PFSK-1 (cell line): ENCODE data around the gene SLC6A8.

Source experiments
- FOXP2 ChIP-seq: optimal IDR thresholded peaks from 2 replicates; pipeline ENCODE3; 2011; ENCODE audit warnings: borderline replicate concordance, control low read depth, inconsistent platforms; ENCODE audit not compliant: insufficient read depth; ENCODE audit errors: extremely low read length, extremely low read depth
- POLR2AphosphoS5 ChIP-seq: IDR thresholded peaks from 2 replicates; pipeline ENCODE4 v1.6.1; 2012; ENCODE audit warnings: low read depth, mild to moderate bottlenecking, control low read depth, low read length, moderate library complexity
- REST ChIP-seq, 2 experiments: IDR thresholded peaks; 2 replicates each; pipeline versions ENCODE4 v1.6.1 to v1.8.0; 2011 to 2012; ENCODE audit warnings: low read depth in 2 of 2, low read length in 2 of 2, control low read depth in 1 of 2, inconsistent platforms in 1 of 2, mild to moderate bottlenecking in 1 of 2, moderate library complexity in 1 of 2; ENCODE audit not compliant: insufficient read depth in 1 of 2
- SIN3A ChIP-seq: IDR thresholded peaks from 2 replicates; pipeline ENCODE4 v1.6.1; 2012; ENCODE audit warnings: mild to moderate bottlenecking, low read length, moderate library complexity, borderline replicate concordance; ENCODE audit not compliant: insufficient read depth
- TAF1 ChIP-seq: IDR thresholded peaks from 2 replicates; pipeline ENCODE4 v1.6.1; 2012; ENCODE audit warnings: low read length, control low read depth, borderline replicate concordance; ENCODE audit not compliant: insufficient read depth

Gene SLC6A8

GRCh38 chrX:153736071-153736820, 48.5 kb downstream of the SLC6A8 start:
- TF ChIP-seq FOXP2 (no peak), SIN3A (no peak), REST (IDR thresholded peaks at IDR 0.05; ENCODE audit: insufficient read depth in 1 of 2, low read depth in 2 of 2, low read length in 2 of 2) (no peak), POLR2AphosphoS5 (no peak), TAF1 (no peak)

GRCh38 chrX:153736871-153737441, 49.2 kb downstream of the SLC6A8 start:
- no peak for TF ChIP-seq TAF1
- no peak for TF ChIP-seq POLR2AphosphoS5
- TF ChIP-seq REST (IDR thresholded peaks at IDR 0.05; ENCODE audit: insufficient read depth in 1 of 2, low read depth in 2 of 2, low read length in 2 of 2), result no peak
- TF ChIP-seq FOXP2, result no peak
- no peak for TF ChIP-seq SIN3A

GRCh38 chrX:153738056-153738605, 50.4 kb downstream of the SLC6A8 start:
- TF ChIP-seq REST (IDR thresholded peaks at IDR 0.05; ENCODE audit: insufficient read depth in 1 of 2, low read depth in 2 of 2, low read length in 2 of 2), result no peak
- TF ChIP-seq POLR2AphosphoS5, result no peak
- no peak for TF ChIP-seq SIN3A
- no peak for TF ChIP-seq FOXP2
- no peak for TF ChIP-seq TAF1

- TF ChIP-seq POLR2AphosphoS5 (no peak), SIN3A (no peak), TAF1 (no peak), REST (IDR thresholded peaks at IDR 0.05; ENCODE audit: insufficient read depth in 1 of 2, low read depth in 2 of 2, low read length in 2 of 2) (no peak), FOXP2 (no peak)
These were observed 52.2 kb downstream of the SLC6A8 start for GRCh38 chrX:153739754-153740486.
